ENCODE measurements around the gene SLC20A1.
A peak's percentile ranks its signal among the peaks of the same experiment; 100 is the strongest.

SLC20A1 gene

DNA sequence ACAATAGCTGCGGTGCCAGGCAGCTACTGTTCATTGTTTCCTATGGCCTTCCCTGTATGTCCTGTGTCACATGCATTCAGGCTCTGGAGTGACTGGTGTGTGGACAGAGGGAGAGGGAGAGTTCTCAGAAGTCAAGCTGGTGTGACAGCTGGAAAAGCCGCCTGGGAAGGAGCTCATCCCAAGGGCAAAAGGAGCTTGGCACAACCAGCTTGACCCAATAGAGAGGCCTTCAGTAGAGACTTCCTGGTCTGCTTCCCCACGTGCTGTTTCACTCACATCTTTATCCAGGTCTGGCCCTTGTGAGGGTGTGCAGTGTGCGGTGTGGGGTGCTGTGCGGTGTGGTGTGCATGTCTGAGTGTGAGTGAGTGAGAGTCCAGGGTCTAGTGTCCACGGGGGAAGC is 64.0 kb downstream of the SLC20A1 start:
- no peak for DNase-seq (ENCODE audit: low spot score)

DNA sequence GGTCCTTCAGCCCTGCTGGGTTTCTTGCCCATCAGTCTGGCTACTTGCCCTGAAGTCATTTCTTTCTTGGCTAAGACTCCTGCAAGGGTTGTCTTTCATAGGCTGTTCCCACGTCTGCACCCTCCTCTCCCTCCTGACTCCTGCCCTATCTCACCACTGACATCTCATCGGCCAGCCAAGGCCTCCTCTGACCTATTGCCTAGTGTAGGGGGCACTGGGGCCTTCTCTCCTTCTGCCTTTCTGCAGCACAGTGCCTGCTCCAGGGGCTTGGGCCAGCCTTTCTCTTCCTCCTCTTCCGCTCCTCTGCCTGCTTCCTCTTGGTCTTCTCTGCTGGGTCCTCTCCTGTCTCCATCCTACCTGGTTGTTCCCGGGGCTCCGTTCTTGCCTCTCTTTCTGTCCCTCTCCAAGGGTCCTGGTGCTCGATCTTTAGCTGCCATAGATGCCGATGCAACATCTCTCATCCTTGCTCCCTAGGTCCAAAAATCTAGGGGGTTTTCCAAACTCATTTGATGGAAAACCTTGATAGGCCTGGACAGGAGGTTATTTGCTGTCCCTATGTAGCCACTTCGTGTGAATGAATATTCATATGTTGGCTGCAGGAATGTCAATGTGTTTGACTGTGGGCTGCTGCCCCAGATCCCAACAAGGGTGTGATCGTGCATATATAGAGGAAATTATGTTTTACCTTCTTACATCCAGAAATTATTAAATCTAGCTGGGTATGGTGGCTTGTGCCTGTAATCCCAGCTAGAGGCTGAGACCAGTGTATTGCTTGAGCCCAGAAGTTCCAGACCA is 65.4 kb downstream of the SLC20A1 start:
- DNase-seq (ENCODE audit: low spot score), result no peak

DNA sequence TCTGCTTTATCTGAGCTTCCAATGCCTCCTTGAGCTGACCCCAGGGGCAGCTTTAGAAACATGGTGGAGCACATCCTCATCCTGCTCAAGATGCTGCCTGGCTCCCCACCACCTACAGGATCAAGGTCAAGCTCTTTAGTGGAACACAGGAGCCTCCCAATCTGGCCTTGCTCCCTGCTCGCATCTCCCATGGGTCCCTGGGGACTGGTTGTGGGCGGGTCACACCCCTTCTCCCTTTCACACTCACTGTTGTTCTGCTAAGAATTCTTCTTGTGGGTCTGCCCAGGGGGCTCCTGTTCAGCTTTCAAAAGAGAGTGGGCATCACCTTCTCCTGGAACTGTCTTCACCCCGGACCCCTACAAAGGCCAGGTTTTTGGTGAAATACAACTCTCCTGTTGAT is 66.7 kb downstream of the SLC20A1 start:
- DNase-seq (ENCODE audit: low spot score), result no peak

DNA sequence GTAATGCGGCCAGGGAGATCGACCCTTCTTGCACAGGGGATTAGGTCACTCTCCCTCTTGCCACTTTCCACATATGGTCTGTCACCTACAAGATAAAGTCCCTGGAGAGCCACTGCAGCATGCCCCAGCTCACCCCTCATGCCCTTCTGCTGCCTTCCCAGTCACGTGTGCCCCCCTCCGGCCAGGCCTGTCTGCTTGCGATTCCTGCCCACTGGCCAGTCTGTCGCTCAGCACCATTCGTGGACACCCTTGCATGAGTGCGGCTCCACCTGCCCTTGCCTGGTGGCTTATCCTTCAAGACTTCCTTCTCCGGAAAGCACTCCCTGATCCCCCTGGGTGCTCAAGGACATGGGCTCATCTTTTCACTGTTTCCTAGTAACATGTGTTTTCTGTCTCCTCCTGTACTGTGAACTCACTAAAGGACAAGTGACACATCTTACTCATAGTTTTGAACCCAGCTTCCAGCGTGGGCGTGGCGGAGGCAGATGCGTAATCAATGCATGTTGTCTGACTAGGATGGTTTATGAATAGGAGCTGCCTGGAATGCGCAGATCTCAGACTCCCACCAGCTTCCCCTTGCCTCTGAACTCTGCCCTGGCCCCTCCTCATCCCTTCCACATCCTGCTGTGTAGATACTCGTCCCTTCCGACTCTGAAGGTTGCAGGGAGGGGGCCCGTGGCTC is 67.3 kb downstream of the SLC20A1 start:
- DNase-seq (ENCODE audit: low spot score), result peak; percentile 70

All from Ammon's horn (tissue), 1 donor.